HepG2 (cell line): ENCODE data around the gene NDUFB3. TPM values are rescaled to one million over a fixed set of nuclear protein-coding genes. Genes with fewer than 3 reads are reported as not detected.

Source experiments
- CHD4 ChIP-seq: fragments of 200-600 bp; sonication (generic); IDR thresholded peaks from 2 replicates; pipeline ENCODE4 v1.7.0; 2017; ENCODE audit warnings: mild to moderate bottlenecking, low read length, borderline replicate concordance
- FOXK1 ChIP-seq: sonication (generic); formaldehyde crosslinking; IDR thresholded peaks from 2 replicates; pipeline ENCODE4 v1.4.0; 2020; ENCODE audit warnings: low read depth, missing genetic modification reagents, borderline replicate concordance
- GABPA ChIP-seq, 2 experiments: IDR thresholded peaks; 2 replicates each; pipeline ENCODE4 v1.6.1; 2011 to 2016; ENCODE audit warnings: low read depth in 2 of 2, low read length in 1 of 2, missing biosample characterization in 1 of 2, missing genetic modification characterization in 1 of 2
- HCFC1 ChIP-seq: fragments of 150-350 bp; IDR thresholded peaks from 2 replicates; pipeline ENCODE4 v1.6.1; 2014; ENCODE audit warnings: low read depth, low read length
- HOXA3 ChIP-seq: sonication (generic); formaldehyde crosslinking; IDR thresholded peaks from 2 replicates; pipeline ENCODE4 v1.5.0; 2020; ENCODE audit warnings: missing genetic modification reagents
- KAT7 ChIP-seq: IDR thresholded peaks from 2 replicates; pipeline ENCODE4 v1.6.1; 2018; ENCODE audit warnings: borderline replicate concordance, missing compliant biosample characterization
- KAT8 ChIP-seq: IDR thresholded peaks from 2 replicates; pipeline ENCODE4 v1.6.1; 2016; ENCODE audit warnings: missing genetic modification reagents, missing compliant biosample characterization
- MIER3 ChIP-seq: IDR thresholded peaks from 2 replicates; pipeline ENCODE4 v1.6.1; 2016; ENCODE audit warnings: missing compliant biosample characterization, borderline replicate concordance
- NFYC ChIP-seq: IDR thresholded peaks from 2 replicates; pipeline ENCODE4 v1.6.1; 2016; ENCODE audit warnings: missing genetic modification reagents, missing compliant biosample characterization
- PCBP1 ChIP-seq: fragments of 200-400 bp; formaldehyde crosslinking; IDR thresholded peaks from 2 replicates; pipeline ENCODE4 v1.6.1; 2017; ENCODE audit warnings: mild to moderate bottlenecking, low read depth, low read length, borderline replicate concordance
- POGZ ChIP-seq: sonication (generic); formaldehyde crosslinking; IDR thresholded peaks from 2 replicates; pipeline ENCODE4 v1.4.0; 2020; ENCODE audit warnings: mild to moderate bottlenecking, missing genetic modification reagents
- RBFOX2 ChIP-seq: fragments of 200-400 bp; formaldehyde crosslinking; IDR thresholded peaks from 2 replicates; pipeline ENCODE4 v1.6.1; 2017; ENCODE audit warnings: low read depth, mild to moderate bottlenecking, low read length
- SAFB2 ChIP-seq: sonication (generic); formaldehyde crosslinking; IDR thresholded peaks from 2 replicates; pipeline ENCODE4 v1.5.1; 2020; ENCODE audit warnings: missing genetic modification reagents, low read depth, mild to moderate bottlenecking, borderline replicate concordance
- SCMH1 ChIP-seq: sonication (generic); formaldehyde crosslinking; IDR thresholded peaks from 2 replicates; pipeline ENCODE4 v1.9.0; 2021; ENCODE audit warnings: missing genetic modification reagents, mild to moderate bottlenecking, borderline replicate concordance
- SRSF1 ChIP-seq: fragments of 200-400 bp; formaldehyde crosslinking; optimal IDR thresholded peaks from 2 replicates; pipeline ENCODE3; 2017; ENCODE audit warnings: mild to moderate bottlenecking, low read depth, low read length, moderate library complexity
- SUZ12 ChIP-seq: fragments of 150-350 bp; IDR thresholded peaks from 2 replicates; pipeline ENCODE4 v1.6.1; 2014; ENCODE audit warnings: low read depth, low read length
- TAF1 ChIP-seq: sonication (generic); formaldehyde crosslinking; IDR thresholded peaks from 2 replicates; pipeline ENCODE4 v1.4.0; 2020; ENCODE audit warnings: missing genetic modification reagents
- ZMYM3 ChIP-seq: sonication (generic); formaldehyde crosslinking; IDR thresholded peaks from 2 replicates; pipeline ENCODE4 v1.5.1; 2020; ENCODE audit warnings: mild to moderate bottlenecking, missing genetic modification reagents
- ZNF256 ChIP-seq: sonication (generic); formaldehyde crosslinking; conservative IDR thresholded peaks from 2 replicates; pipeline ENCODE4 v1.4.0; 2020; ENCODE audit warnings: missing genetic modification reagents
- ZNF33B ChIP-seq: sonication (generic); formaldehyde crosslinking; IDR thresholded peaks from 2 replicates; pipeline ENCODE4 v1.5.1; 2020; ENCODE audit warnings: mild to moderate bottlenecking, missing genetic modification reagents
- ZNF354B ChIP-seq: sonication (generic); formaldehyde crosslinking; IDR thresholded peaks from 2 replicates; pipeline ENCODE4 v1.8.0; 2022; ENCODE audit warnings: mild to moderate bottlenecking, missing genetic modification reagents
- ZNF768 ChIP-seq: sonication (generic); formaldehyde crosslinking; IDR thresholded peaks from 2 replicates; pipeline ENCODE4 v1.4.0; 2020; ENCODE audit warnings: missing genetic modification reagents
- ZNF773 ChIP-seq: sonication (generic); formaldehyde crosslinking; IDR thresholded peaks from 2 replicates; pipeline ENCODE4 v1.4.0; 2020; ENCODE audit warnings: missing genetic modification reagents, borderline replicate concordance
- ZSCAN22 ChIP-seq: sonication (generic); formaldehyde crosslinking; IDR thresholded peaks from 2 replicates; pipeline ENCODE4 v1.4.0; 2020; ENCODE audit warnings: mild to moderate bottlenecking, missing genetic modification reagents
- polyA plus RNA-seq, 8 experiments: library from polyadenylated mRNA; depleted of rRNA in 3 of 8; stranded (reverse) in 7 of 8; unstranded in 1 of 8; fragments of >200 nt; fragmentation: Illumina TruSeq in 4 of 8; extraction: Trizol in 4 of 8; gene quantifications; 2 replicates each; pipeline versions ENCODE4 v1.2.1 to v1.2.3, GENCODE V29; 2011 to 2016; ENCODE audit warnings: low read depth in 4 of 8, missing spikeins in 1 of 8, mixed read lengths in 1 of 8; ENCODE audit not compliant: insufficient read depth in 1 of 8
- total RNA-seq, 5 experiments: library from RNA; depleted of rRNA; stranded (reverse); fragments of >200 nt; fragmentation: Illumina TruSeq; extraction: Trizol; gene quantifications; 2 replicates each; pipeline ENCODE4 v1.2.3, GENCODE V29; 2016; ENCODE audit warnings: low read depth in 1 of 5
- TF ChIP-seq, protein P1 (sequence below): sonication (generic); formaldehyde crosslinking; IDR thresholded peaks from 2 replicates; pipeline ENCODE4 v1.8.1; 2023; ENCODE audit warnings: mild to moderate bottlenecking, missing genetic modification reagents
- TF ChIP-seq, protein P2 (sequence below): sonication (generic); formaldehyde crosslinking; IDR thresholded peaks from 2 replicates; pipeline ENCODE4 v1.4.0; 2020; ENCODE audit warnings: missing genetic modification reagents, borderline replicate concordance
- TF ChIP-seq, protein P3 (sequence below): sonication (generic); formaldehyde crosslinking; IDR thresholded peaks from 2 replicates; pipeline ENCODE4 v1.5.1; 2020; ENCODE audit warnings: mild to moderate bottlenecking, moderate library complexity, missing genetic modification reagents
- TF ChIP-seq, protein P4 (sequence below): IDR thresholded peaks from 2 replicates; pipeline ENCODE4 v1.6.1; 2012; ENCODE audit warnings: inconsistent platforms

NDUFB3 gene
- total and polyA plus RNA-seq, 2 of the 13 experiments (the other 11 are each of a cell fraction or from before 2014, with no cell fraction given) = 50.7 to 159 TPM

DNA sequence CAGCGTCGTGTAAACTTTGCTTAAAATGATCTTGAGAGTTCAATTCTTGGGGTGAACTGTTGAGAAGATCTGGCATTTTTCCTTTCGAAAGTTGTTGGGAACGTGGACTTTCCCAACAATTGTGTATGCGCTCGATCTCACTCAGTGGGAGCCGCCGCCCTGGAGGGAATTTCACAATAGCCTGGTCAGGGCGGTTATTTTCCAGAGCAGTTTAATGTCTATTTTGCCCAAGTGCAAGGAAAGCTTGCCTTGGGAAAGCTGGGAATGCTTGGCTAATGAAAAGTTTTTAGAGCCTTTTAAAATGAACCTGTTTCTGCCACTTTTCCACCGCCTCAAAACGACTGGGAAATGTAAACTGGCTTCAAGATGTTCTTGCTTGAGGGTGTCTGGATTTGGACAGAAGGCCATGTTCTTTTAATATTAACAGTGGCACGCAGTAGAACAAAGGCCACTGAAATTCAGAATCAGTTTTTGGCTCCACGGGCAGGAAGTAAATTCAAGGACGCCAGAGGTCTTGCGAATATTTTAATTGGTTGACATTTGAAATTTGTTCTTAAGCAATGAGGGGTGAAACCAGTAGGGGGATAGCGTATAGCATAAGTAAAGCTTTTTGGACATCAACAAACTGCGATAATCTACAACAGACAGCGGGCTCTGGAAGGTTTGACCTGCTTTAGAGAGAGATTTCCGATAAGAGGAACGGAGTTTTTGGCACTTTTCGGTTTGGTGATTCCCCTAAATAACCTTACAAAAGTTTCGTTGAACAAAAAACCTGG is 45.3 kb downstream of the NDUFB3 start (continued):
- TF ChIP-seq GABPA (IDR thresholded peaks at IDR 0.05; ENCODE audit: low read depth, low read length) (no peak), GABPA (CRISPR knock-in tag; IDR thresholded peaks at IDR 0.05; ENCODE audit: low read depth) (no peak), ZSCAN22 (CRISPR knock-in tag) (no peak), RBFOX2 (no peak; the same call in 1 of the 2 replicates), KAT8 (peak; percentile 53; the same call in 1 of the 2 replicates), KAT7 (CRISPR knock-in tag) (no peak; the same call in 1 of the 2 replicates), SAFB2 (no peak), HOXA3 (CRISPR knock-in tag) (peak; percentile 2; the same call in 1 of the 2 replicates), SCMH1 (CRISPR knock-in tag) (no peak), PCBP1 (no peak), ZMYM3 (CRISPR knock-in tag) (no peak), NFYC (CRISPR knock-in tag) (no peak), HCFC1 (no peak), ZNF256 (CRISPR knock-in tag) (no peak; the same call in 1 of the 2 replicates), ZNF354B (CRISPR knock-in tag) (no peak), MIER3 (CRISPR knock-in tag) (no peak), TAF1 (no peak), FOXK1 (CRISPR knock-in tag) (no peak), SUZ12 (no peak), SRSF1 (peak; percentile 22), ZNF33B (CRISPR knock-in tag) (no peak), POGZ (peak; percentile 15; the same call in 1 of the 2 replicates), CHD4 (no peak), ZNF768 (CRISPR knock-in tag) (no peak), ZNF773 (CRISPR knock-in tag) (no peak)
- TF ChIP-seq, protein P1, sequence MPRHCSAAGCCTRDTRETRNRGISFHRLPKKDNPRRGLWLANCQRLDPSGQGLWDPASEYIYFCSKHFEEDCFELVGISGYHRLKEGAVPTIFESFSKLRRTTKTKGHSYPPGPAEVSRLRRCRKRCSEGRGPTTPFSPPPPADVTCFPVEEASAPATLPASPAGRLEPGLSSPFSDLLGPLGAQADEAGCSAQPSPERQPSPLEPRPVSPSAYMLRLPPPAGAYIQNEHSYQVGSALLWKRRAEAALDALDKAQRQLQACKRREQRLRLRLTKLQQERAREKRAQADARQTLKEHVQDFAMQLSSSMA (CRISPR knock-in tag) = 0 out of 2 replicates have a peak, but pooled peaks have one; percentile 34
- TF ChIP-seq, protein P2, sequence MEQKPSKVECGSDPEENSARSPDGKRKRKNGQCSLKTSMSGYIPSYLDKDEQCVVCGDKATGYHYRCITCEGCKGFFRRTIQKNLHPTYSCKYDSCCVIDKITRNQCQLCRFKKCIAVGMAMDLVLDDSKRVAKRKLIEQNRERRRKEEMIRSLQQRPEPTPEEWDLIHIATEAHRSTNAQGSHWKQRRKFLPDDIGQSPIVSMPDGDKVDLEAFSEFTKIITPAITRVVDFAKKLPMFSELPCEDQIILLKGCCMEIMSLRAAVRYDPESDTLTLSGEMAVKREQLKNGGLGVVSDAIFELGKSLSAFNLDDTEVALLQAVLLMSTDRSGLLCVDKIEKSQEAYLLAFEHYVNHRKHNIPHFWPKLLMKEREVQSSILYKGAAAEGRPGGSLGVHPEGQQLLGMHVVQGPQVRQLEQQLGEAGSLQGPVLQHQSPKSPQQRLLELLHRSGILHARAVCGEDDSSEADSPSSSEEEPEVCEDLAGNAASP (CRISPR knock-in tag) = no peak
- TF ChIP-seq, protein P3, sequence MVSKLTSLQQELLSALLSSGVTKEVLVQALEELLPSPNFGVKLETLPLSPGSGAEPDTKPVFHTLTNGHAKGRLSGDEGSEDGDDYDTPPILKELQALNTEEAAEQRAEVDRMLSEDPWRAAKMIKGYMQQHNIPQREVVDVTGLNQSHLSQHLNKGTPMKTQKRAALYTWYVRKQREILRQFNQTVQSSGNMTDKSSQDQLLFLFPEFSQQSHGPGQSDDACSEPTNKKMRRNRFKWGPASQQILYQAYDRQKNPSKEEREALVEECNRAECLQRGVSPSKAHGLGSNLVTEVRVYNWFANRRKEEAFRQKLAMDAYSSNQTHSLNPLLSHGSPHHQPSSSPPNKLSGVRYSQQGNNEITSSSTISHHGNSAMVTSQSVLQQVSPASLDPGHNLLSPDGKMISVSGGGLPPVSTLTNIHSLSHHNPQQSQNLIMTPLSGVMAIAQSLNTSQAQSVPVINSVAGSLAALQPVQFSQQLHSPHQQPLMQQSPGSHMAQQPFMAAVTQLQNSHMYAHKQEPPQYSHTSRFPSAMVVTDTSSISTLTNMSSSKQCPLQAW (CRISPR knock-in tag) = 0 out of 2 replicates have a peak, but pooled peaks have one; percentile 23
- TF ChIP-seq, protein P4, sequence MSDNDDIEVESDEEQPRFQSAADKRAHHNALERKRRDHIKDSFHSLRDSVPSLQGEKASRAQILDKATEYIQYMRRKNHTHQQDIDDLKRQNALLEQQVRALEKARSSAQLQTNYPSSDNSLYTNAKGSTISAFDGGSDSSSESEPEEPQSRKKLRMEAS = peak; percentile 16; the same call in 1 of the 2 replicates
